GM10266 (cell line): ENCODE data around the gene CPS1.

Experiments
- DNase-seq: peaks from one replicate; pipeline ENCODE4 v3.0.0; 2012; ENCODE audit errors: extremely low spot score
- TF ChIP-seq, protein P1 (sequence below): IDR thresholded peaks from 2 replicates; pipeline ENCODE4 v1.5.1; 2012; ENCODE audit warnings: mild to moderate bottlenecking, low read depth; ENCODE audit not compliant: control insufficient read depth, insufficient read depth; ENCODE audit errors: missing control alignments

CPS1 gene

DNA sequence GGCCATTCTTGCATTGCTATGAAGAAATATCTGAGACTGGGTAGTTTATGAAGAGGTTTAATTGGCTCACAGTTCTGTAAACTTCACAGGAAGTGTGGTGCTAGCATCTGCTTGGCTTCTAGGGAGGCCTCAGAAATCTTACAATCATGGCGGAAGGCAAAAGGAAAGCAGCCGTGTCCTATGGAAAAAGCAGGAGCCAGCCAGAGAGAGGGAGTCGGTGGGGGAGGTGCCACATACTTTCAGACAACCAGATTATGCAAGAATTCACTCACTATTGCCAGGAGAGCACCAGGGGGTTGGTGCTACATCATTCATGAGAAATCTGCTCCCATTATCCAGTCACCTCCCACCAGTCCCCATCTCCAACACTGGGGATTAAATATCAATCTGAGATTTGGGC, 64.1 kb downstream of the CPS1 start:
- no peak for DNase-seq
- TF ChIP-seq, protein P1, sequence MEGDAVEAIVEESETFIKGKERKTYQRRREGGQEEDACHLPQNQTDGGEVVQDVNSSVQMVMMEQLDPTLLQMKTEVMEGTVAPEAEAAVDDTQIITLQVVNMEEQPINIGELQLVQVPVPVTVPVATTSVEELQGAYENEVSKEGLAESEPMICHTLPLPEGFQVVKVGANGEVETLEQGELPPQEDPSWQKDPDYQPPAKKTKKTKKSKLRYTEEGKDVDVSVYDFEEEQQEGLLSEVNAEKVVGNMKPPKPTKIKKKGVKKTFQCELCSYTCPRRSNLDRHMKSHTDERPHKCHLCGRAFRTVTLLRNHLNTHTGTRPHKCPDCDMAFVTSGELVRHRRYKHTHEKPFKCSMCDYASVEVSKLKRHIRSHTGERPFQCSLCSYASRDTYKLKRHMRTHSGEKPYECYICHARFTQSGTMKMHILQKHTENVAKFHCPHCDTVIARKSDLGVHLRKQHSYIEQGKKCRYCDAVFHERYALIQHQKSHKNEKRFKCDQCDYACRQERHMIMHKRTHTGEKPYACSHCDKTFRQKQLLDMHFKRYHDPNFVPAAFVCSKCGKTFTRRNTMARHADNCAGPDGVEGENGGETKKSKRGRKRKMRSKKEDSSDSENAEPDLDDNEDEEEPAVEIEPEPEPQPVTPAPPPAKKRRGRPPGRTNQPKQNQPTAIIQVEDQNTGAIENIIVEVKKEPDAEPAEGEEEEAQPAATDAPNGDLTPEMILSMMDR, result no peak

DNA sequence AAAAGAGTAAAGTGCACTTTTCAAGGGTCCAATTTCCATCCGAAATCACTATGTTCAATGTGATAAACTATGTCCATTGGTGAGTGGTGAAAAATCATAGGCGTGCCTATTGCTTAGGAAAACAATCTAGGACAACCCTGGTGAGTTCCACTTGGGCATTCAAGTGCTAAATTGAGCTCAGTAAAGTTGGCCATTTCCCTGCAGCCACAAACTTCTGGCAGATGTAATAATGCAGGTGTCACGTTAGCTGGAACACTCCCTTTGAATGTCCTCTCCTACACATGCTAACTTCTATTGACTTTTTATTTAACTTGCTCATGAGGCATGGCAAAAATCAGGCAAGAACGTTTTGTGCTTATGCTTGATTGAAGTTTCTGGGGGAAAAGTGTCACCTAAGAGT, 67.1 kb downstream of the CPS1 start:
- TF ChIP-seq, protein P1, result no peak
- DNase-seq, result no peak

DNA sequence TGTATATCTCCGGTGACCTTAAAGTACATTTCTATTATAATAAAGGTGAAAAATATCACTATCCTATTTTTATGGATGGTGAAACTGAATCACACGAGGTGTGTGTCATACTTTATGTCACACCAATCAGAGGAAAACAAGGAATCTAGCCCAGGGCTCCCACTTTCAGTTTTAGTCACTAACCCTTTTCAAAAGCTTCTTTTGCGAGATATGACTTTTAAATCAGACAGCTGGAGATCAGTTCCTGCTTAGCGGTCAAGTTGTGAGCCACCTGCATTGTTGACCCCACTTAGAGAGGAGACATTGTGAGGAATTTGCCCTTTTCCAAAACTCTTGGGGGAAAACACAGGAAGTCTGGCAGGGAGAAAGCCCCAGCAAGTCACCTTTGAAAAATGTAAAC, 70.5 kb downstream of the CPS1 start:
- DNase-seq, result no peak
- TF ChIP-seq, protein P1, result no peak

DNA sequence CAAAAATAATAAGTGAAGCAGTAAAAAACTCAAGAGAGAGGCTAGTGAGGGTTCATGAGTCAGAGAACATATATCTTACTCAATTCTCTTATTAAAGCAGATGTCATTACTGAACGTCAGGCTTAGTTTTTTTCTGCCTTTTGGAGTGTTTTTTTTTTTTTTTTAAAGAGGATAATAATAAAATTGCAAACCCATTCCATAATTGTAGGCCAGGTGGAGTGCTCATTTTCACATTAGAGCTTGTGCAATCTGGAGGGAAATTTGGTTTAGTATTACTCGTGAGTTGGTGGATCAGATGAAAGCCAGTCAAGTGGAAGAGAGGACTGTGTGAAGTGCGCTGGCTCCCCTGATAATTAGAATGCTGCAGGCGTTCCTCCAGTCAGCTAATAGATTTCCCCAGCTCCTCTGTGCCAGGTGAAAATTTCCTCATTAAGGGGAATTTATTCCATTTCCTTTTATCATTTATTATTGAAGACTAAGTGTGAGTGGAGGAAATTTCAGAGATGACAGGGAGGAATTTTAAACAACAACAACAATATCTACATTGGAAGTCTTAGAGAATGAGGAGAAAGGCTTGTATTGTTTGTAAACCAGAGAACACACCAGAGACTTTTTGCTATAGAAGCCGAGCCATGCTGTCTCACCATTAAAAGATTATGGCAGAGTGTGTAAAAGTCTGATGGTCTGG, 74.6 kb downstream of the CPS1 start:
- no peak for DNase-seq
- TF ChIP-seq, protein P1, result no peak

DNA sequence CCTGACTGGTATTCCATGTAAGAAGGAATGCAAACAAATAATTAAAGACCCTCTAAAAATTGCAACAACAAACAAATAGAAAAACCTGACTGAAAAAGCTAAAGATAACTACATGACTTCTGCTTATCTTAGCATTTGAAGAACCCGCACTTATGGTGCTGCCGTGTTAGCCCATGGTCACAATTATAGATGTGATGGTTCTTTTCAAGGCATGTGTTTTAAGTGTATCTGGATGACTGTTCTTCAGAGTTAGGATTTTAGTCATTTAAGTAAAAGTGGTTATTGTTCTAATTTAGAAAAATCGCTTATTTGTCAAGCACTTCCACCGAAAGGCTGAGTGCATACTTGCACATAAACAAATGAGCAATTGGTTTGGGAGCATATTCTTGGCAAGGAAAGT, 77.3 kb downstream of the CPS1 start:
- no peak for DNase-seq
- TF ChIP-seq, protein P1, result no peak

DNA sequence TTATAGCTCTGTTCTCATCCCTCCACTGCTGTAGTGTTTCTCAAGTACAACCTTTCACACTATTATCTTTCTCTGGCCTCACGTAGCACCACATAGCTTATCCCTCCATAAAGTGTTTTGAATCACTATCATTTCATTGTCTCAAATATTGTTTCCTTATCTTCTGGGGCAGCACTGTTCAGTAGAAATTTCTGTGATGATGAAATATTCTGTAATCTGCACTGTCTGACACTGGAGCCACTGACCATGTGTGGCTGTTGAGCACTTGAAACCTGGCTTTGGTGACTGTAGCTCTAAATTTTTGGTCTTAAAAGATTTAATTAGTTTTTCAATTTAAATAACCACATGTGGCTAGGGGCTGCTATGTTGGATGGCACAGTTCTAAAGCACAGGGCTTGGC, 78.9 kb downstream of the CPS1 start:
- no peak for DNase-seq
- TF ChIP-seq, protein P1, result no peak

DNA sequence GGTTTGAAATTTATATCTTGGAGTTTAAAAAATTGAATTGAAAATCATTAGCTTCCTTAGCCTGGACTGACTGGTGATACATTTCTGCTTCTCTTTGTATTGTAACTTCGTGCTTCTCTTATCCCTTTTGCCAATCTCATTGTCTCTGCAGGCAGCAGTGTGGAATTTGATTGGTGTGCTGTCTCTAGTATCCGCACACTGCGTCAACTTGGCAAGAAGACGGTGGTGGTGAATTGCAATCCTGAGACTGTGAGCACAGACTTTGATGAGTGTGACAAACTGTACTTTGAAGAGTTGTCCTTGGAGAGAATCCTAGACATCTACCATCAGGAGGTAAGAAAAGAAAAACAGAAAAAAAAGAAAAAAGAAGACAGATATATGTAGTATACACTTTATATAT, 85.9 kb downstream of the CPS1 start:
- DNase-seq, result no peak
- TF ChIP-seq, protein P1, result no peak
